ENCODE results near the gene ALKBH5.

The ALKBH5 gene

DNA sequence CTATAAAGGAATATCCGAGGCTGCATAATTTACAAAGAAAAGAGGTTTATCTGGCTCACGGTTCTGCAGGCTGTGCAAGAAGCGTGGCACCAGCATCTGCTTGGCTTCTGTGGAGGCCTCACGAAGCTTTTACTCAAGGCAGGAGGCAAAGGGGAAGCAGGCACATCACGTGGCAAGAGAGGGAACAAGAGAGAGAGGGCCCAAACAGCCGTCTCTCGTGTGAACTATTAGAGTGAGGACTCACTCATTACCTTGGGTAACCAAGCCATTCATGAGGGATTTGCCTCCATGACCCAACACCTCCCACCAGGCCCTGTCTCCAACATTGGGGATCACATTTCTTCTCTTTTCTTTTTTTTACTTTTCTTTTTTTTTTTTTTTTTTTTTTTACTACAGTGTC is 7.5 kb upstream of the ALKBH5 start:
- no peak overlapping the region for H3K4me2 ChIP-seq (ENCODE audit: low read length)
- no peaks in the 10 kb centered on the region for H4K20me1 ChIP-seq (ENCODE audit: insufficient read depth, low read length)
- H3K27me3 ChIP-seq (ENCODE audit: insufficient read depth, low read length): no peaks in the 10 kb centered on the region
- no peaks in the 10 kb centered on the region for H3K36me3 ChIP-seq (ENCODE audit: insufficient read depth, low read length)
- peaks cover 8% of the 10 kb centered on the region for H3K4me1 ChIP-seq (ENCODE audit: insufficient read depth, low read length, severe bottlenecking)
- H3K79me2 ChIP-seq (ENCODE audit: insufficient read depth, low read length): no peaks in the 10 kb centered on the region
- no peaks in the 10 kb centered on the region for H3K9me2 ChIP-seq (ENCODE audit: low read depth, low read length)
- no peak overlapping the region for H3K27ac ChIP-seq (ENCODE audit: low read depth, low read length, poor library complexity, severe bottlenecking)
- no peaks in the 10 kb centered on the region for H3F3A ChIP-seq (ENCODE audit: insufficient read depth, low read length)
- H2AFZ ChIP-seq (ENCODE audit: low read length): no peak overlapping the region
- no peak overlapping the region for H3K4me3 ChIP-seq (ENCODE audit: low read depth, low read length, poor library complexity, severe bottlenecking)
- TF ChIP-seq EZH2 (IDR thresholded peaks at IDR 0.05; ENCODE audit: borderline replicate concordance, low read length) (no peak), CTCF (IDR thresholded peaks at IDR 0.05; ENCODE audit: low read length) (no peak)
- no peak overlapping the region for H3K9ac ChIP-seq (ENCODE audit: low read length)
- no peaks in the 10 kb centered on the region for H3K9me3 ChIP-seq (ENCODE audit: low read length)

DNA sequence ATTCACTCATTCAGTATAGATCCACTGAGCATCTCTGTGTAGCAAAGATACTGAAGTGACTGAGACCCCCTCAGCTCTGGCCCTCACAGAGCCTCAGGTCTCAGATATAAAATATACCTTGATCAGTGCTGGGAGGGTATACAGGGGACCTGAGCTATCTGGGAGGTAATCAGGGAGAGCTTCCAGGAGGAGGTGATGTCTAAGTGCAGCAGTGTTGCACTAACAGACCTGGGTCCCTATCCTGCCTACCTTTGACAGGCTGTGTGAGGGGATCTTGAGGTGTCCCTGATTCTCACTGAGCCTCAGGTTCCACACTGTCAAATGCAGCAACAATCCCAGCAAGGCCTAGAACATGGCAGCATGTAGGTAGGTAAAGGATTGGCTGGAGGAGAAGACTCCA is 6.5 kb upstream of the ALKBH5 start:
- no peak overlapping the region for H2AFZ ChIP-seq (ENCODE audit: low read length)
- H3K4me3 ChIP-seq (ENCODE audit: low read depth, low read length, poor library complexity, severe bottlenecking): no peak overlapping the region
- H3K4me2 ChIP-seq (ENCODE audit: low read length): no peak overlapping the region
- TF ChIP-seq EZH2 (IDR thresholded peaks at IDR 0.05; ENCODE audit: borderline replicate concordance, low read length) (no peak), CTCF (IDR thresholded peaks at IDR 0.05; ENCODE audit: low read length) (no peak)
- no peaks in the 10 kb centered on the region for H3K36me3 ChIP-seq (ENCODE audit: insufficient read depth, low read length)
- H3K27ac ChIP-seq (ENCODE audit: low read depth, low read length, poor library complexity, severe bottlenecking): no peak overlapping the region
- H3K79me2 ChIP-seq (ENCODE audit: insufficient read depth, low read length): no peaks in the 10 kb centered on the region
- H3K9ac ChIP-seq (ENCODE audit: low read length): no peak overlapping the region
- no peaks in the 10 kb centered on the region for H3K27me3 ChIP-seq (ENCODE audit: insufficient read depth, low read length)
- no peaks in the 10 kb centered on the region for H3K9me2 ChIP-seq (ENCODE audit: low read depth, low read length)
- no peaks in the 10 kb centered on the region for H4K20me1 ChIP-seq (ENCODE audit: insufficient read depth, low read length)
- no peaks in the 10 kb centered on the region for H3K9me3 ChIP-seq (ENCODE audit: low read length)
- peaks cover 10% of the 10 kb centered on the region for H3K4me1 ChIP-seq (ENCODE audit: insufficient read depth, low read length, severe bottlenecking)
- H3F3A ChIP-seq (ENCODE audit: insufficient read depth, low read length): no peaks in the 10 kb centered on the region

DNA sequence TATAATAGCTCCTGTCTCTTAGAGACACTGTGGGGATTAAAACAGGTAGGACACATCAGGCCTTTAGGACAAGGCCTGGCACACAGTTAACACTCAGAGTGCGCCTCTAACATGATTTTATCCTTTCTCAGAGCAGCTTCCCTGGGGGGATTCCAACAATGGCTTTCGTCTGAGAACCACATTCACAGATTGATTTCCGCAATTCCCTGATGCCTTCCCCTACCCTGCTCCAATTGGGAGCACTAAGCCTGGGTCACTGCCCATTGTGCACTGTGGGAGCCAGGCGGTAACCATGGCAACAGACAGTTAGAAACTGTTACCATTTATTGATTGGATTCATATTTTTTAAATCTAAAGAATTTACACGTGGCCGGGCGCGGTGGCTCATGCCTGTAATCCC is 5.9 kb upstream of the ALKBH5 start:
- Histone ChIP-seq H3K79me2 (ENCODE audit: insufficient read depth, low read length) (no peaks in the 10 kb centered on the region), H3K9ac (ENCODE audit: low read length) (no peak overlapping the region), H3K27ac (ENCODE audit: low read depth, low read length, poor library complexity, severe bottlenecking) (no peak overlapping the region)

More for the DNA sequence above, 5.9 kb upstream of the ALKBH5 start:
- Histone ChIP-seq H3K36me3 (ENCODE audit: insufficient read depth, low read length) (no peaks in the 10 kb centered on the region), H2AFZ (ENCODE audit: low read length) (no peak overlapping the region), H3K27me3 (ENCODE audit: insufficient read depth, low read length) (no peaks in the 10 kb centered on the region), H3K4me1 (ENCODE audit: insufficient read depth, low read length, severe bottlenecking) (peaks cover 16% of the 10 kb centered on the region), H3F3A (ENCODE audit: insufficient read depth, low read length) (no peaks in the 10 kb centered on the region), H3K4me3 (ENCODE audit: low read depth, low read length, poor library complexity, severe bottlenecking) (no peak overlapping the region), H3K4me2 (ENCODE audit: low read length) (no peak overlapping the region), H4K20me1 (ENCODE audit: insufficient read depth, low read length) (no peaks in the 10 kb centered on the region), H3K9me2 (ENCODE audit: low read depth, low read length) (no peaks in the 10 kb centered on the region), H3K9me3 (ENCODE audit: low read length) (no peaks in the 10 kb centered on the region)
- TF ChIP-seq EZH2 (IDR thresholded peaks at IDR 0.05; ENCODE audit: borderline replicate concordance, low read length) (no peak), CTCF (IDR thresholded peaks at IDR 0.05; ENCODE audit: low read length) (no peak)

Measured in OCI-LY1 (cell line).